Fibroblast of pulmonary artery (primary cell): Measurements from ENCODE around the gene MAP3K3.

ENCODE experiments used
- DNase-seq: peaks from one replicate; pipeline ENCODE4 v3.0.0-alpha.2; 2010; ENCODE audit warnings: low read depth
- H3K4me3 ChIP-seq: replicated peaks from 2 replicates; pipeline ENCODE4 v1.5.1; 2011; ENCODE audit warnings: low read depth, mild to moderate bottlenecking, control low read depth, low read length, moderate library complexity
- CTCF ChIP-seq: IDR thresholded peaks from 2 replicates; pipeline ENCODE4 v1.5.1; 2011; ENCODE audit warnings: mild to moderate bottlenecking, control low read depth, low read length, inconsistent platforms; ENCODE audit errors: missing control alignments

Gene MAP3K3

GRCh38 chr17:63688396-63689020 lies 66.3 kb downstream of the MAP3K3 start:
- H3K4me3 ChIP-seq, result no peak overlapping the region
- TF ChIP-seq CTCF, result no peak
- DNase-seq, result no peak

- H3K4me3 ChIP-seq, result no peak overlapping the region
- DNase-seq, result no peak
- no peak for TF ChIP-seq CTCF
Measured at GRCh38 chr17:63689479-63689878, 67.3 kb downstream of the MAP3K3 start.

GRCh38 chr17:63692195-63692816 lies 70.1 kb downstream of the MAP3K3 start:
- DNase-seq, result no peak
- TF ChIP-seq CTCF, result no peak
- no peak overlapping the region for H3K4me3 ChIP-seq

- no peak for TF ChIP-seq CTCF
- no peak overlapping the region for H3K4me3 ChIP-seq
- DNase-seq, result no peak
Measured at GRCh38 chr17:63693411-63694113, 71.3 kb downstream of the MAP3K3 start.

- no peak for DNase-seq
- no peak for TF ChIP-seq CTCF
- H3K4me3 ChIP-seq, result no peak overlapping the region
Measured at GRCh38 chr17:63694229-63694949, 72.2 kb downstream of the MAP3K3 start.

GRCh38 chr17:63694950-63695773 lies 72.9 kb downstream of the MAP3K3 start:
- H3K4me3 ChIP-seq, result no peak overlapping the region
- no peak for DNase-seq
- no peak for TF ChIP-seq CTCF
